ENCODE data around the gene ANXA2R. TPM values are rescaled to one million over a fixed set of nuclear protein-coding genes. Genes with fewer than 3 reads are reported as not detected.

ANXA2R gene
- total RNA-seq, 2 experiments from 2014 or later = 45.6 to 48.9 TPM

DNA sequence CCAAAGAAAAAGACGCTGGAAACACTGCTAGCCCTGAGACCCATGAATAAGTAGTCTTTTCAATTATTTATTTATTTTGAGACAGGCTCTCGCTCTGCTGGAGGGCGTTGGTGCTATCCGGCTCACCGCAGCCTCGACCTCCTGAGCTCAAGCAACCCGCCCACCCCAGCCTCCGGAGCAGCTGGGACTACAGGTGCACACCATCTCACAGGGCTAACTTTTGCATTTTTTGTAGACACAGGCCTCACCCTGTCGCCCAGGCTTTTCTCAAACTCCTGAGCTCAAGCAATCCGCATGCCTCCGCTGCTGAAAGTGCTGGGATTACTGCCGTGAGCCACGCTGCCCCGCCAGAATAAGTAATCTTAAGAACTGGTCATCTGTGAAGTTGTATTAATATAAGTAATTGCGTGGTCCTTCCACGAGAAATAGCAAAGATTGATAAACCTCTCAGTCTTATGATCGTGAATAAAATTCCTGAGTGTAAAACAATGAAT lies 1.6 kb downstream of the ANXA2R start:
- POLR2A ChIA-PET = interaction anchor here (1.3 to 9.8 kb wide), 14 partner anchors 8 to 1135 kb away, joined by 3 to 1378 read pairs (median 132); partner anchors contain the start of genes HMGCS1, RIMOC1, TMEM267 and ZNF131
- DNase-seq (peak in 7 of 14 experiments; percentile 25 to 64 (median 49)), ATAC-seq (ENCODE audit: poor library complexity) (no peak)
- Histone ChIP-seq H3K4me3 (ENCODE audit: low read length) (peak overlapping the region; percentile 84), H3K36me3 (ENCODE audit: insufficient read depth, low read length) (no peaks in the 10 kb centered on the region), H3K27ac (ENCODE audit: low read depth in 1 of 2, low read length in 2 of 2) (peak overlapping the region; percentile 81 to 90), H3K9me3 (ENCODE audit: control insufficient read depth in 1 of 2, insufficient read depth in 1 of 2, low read length in 2 of 2) (peaks cover 0 to 7% of the 10 kb centered on the region in 2 experiments), H3K27me3 (ENCODE audit: control insufficient read depth in 1 of 2, insufficient read depth in 2 of 2, low read length in 2 of 2) (no peaks in the 10 kb centered on the region), H3K4me1 (ENCODE audit: insufficient read depth, low read length) (peaks cover 69% of the 10 kb centered on the region)
- intact Hi-C loops (cut with DNase I, micrococcal nuclease) = loop anchor here (1.0 to 2.0 kb wide), 4 partner anchors 44 to 126 kb away; no protein-coding TSS in a partner anchor
- no peaks in the 10 kb centered on the region for H3K9me3 Mint-ChIP-seq
- CTCF ChIA-PET = interaction anchor here (0.6 to 8.2 kb wide), 14 partner anchors 10 to 130 kb away, joined by 3 to 179 read pairs (median 5); no protein-coding TSS in a partner anchor
- H3K27ac Mint-ChIP-seq = peak overlapping the region; percentile 98
- peaks cover 48% of the 10 kb centered on the region for H3K4me1 Mint-ChIP-seq (ENCODE audit: low read depth)
- TF ChIP-seq, protein P1, sequence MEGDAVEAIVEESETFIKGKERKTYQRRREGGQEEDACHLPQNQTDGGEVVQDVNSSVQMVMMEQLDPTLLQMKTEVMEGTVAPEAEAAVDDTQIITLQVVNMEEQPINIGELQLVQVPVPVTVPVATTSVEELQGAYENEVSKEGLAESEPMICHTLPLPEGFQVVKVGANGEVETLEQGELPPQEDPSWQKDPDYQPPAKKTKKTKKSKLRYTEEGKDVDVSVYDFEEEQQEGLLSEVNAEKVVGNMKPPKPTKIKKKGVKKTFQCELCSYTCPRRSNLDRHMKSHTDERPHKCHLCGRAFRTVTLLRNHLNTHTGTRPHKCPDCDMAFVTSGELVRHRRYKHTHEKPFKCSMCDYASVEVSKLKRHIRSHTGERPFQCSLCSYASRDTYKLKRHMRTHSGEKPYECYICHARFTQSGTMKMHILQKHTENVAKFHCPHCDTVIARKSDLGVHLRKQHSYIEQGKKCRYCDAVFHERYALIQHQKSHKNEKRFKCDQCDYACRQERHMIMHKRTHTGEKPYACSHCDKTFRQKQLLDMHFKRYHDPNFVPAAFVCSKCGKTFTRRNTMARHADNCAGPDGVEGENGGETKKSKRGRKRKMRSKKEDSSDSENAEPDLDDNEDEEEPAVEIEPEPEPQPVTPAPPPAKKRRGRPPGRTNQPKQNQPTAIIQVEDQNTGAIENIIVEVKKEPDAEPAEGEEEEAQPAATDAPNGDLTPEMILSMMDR (IDR thresholded peaks at IDR 0.05) = no peak
- H3K27me3 Mint-ChIP-seq = no peaks in the 10 kb centered on the region
- H3K4me3 Mint-ChIP-seq = peak overlapping the region; percentile 91
- H3K36me3 Mint-ChIP-seq (ENCODE audit: low read depth) = peaks cover 50% of the 10 kb centered on the region

DNA sequence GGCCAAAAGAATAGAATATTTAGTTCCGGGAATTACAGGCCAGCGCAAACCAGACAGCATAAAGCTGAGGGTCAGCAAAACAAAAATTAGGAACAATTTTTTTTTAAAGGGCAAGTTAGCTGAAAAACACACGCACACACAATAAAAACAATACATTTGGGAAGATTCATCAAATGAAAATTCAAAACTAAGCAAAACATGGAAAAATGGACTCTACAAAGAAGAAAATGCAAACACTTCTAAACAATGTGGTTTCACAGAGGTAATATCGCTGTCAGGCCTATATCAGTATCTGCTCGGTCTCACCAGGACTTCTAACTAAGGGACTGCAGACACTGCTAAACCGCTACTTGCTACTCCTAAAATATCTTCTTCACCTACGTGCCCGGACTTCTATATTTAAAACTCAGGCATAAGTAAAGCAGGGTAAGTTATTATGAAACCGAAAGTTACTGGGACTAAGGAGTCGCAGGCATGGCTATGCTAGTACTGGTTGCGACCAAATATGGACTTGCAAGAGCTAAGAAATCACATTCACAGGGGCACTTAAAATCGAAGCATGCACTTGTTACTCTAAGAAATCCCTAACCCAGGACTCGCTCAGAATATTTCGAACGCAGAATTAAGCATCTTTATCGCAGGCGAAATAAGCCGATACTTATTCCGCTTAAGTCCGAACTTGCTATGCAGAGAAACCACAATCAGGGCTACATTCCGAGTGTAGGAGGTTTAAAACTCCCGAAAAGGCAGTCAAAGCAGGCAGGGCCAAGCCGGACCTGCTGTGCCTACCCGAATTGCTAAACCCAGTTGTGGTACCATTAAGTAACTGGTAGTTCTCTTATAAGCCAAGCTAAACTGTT lies 2.3 kb downstream of the ANXA2R start:
- Mint-ChIP-seq H3K36me3 (ENCODE audit: low read depth) (peaks cover 45% of the 10 kb centered on the region), H3K27me3 (no peaks in the 10 kb centered on the region), H3K27ac (peak overlapping the region; percentile 98), H3K4me3 (peak overlapping the region; percentile 91), H3K4me1 (ENCODE audit: low read depth) (peaks cover 43% of the 10 kb centered on the region), H3K9me3 (no peaks in the 10 kb centered on the region)
- ChIA-PET CTCF (interaction anchor here (0.6 to 8.2 kb wide), 12 partner anchors 10 to 129 kb away, joined by 3 to 179 read pairs (median 5); no protein-coding TSS in a partner anchor), POLR2A (interaction anchor here (0.6 to 9.8 kb wide), 15 partner anchors 16 to 1134 kb away, joined by 3 to 1378 read pairs (median 129); partner anchors contain the start of genes HMGCS1, RIMOC1, TMEM267 and ZNF131)
- Histone ChIP-seq H3K27ac (ENCODE audit: low read depth in 1 of 2, low read length in 2 of 2) (peak overlapping the region; percentile 81 to 90), H3K9me3 (ENCODE audit: control insufficient read depth in 1 of 2, insufficient read depth in 1 of 2, low read length in 2 of 2) (peaks cover 0 to 7% of the 10 kb centered on the region in 2 experiments), H3K4me1 (ENCODE audit: insufficient read depth, low read length) (peaks cover 64% of the 10 kb centered on the region), H3K4me3 (ENCODE audit: low read length) (peak overlapping the region; percentile 84), H3K27me3 (ENCODE audit: control insufficient read depth in 1 of 2, insufficient read depth in 2 of 2, low read length in 2 of 2) (no peaks in the 10 kb centered on the region), H3K36me3 (ENCODE audit: insufficient read depth, low read length) (no peaks in the 10 kb centered on the region)
- ATAC-seq (ENCODE audit: poor library complexity) = peak; percentile 18
- TF ChIP-seq, protein P1 (IDR thresholded peaks at IDR 0.05) = no peak
- peak in 8 of 14 experiments; percentile 16 to 85 (median 48) for DNase-seq
- intact Hi-C loops (cut with DNase I, micrococcal nuclease) = loop anchor here (1.0 to 2.0 kb wide), 5 partner anchors 15 to 126 kb away; no protein-coding TSS in a partner anchor

All from CD4-positive, alpha-beta T cell (primary cell).